Body of pancreas (tissue), 4 donors: ENCODE measurements around the gene OR5K4.

Source experiments
- CTCF ChIP-seq, 7 experiments: fragments of 450-650 bp in 4 of 7; fragments of 200-600 bp in 3 of 7; sonication (generic) in 3 of 7; IDR thresholded peaks; one replicate each; pipeline ENCODE4 v1.5.1; 2016 to 2019; ENCODE audit warnings: antibody characterized with exemption in 7 of 7
- POLR2A ChIP-seq, 3 donors: fragments of 450-650 bp; IDR thresholded peaks; one replicate each; pipeline ENCODE4 v1.6.1; 2016; ENCODE audit warnings: antibody characterized with exemption in 3 of 3, mild to moderate bottlenecking in 2 of 3

- TF ChIP-seq CTCF (IDR thresholded peaks at IDR 0.05) (no peak), POLR2A (IDR thresholded peaks at IDR 0.05) (no peak)
Observed at GRCh38 chr3:98390366-98390765, 36.7 kb downstream of the OR5K4 start, which contains the start of gene OR5K3.
